BLaER1 treated with 17β-estradiol and CSF1 and Interleukin-3, amounts not matched to agents 10 nM and 100 nM (cell line): Measurements from ENCODE around the gene ACVR1.

ENCODE experiments used
- H3K27ac ChIP-seq, 11 experiments: shearing (Covaris generic); formaldehyde crosslinking; 2 replicates each; pipeline ENCODE4 v1.8.1; 2022
- H3K27me3 ChIP-seq, 11 experiments: shearing (Covaris generic); formaldehyde crosslinking; 2 replicates each; pipeline ENCODE4 v1.8.1; 2022
- H3K36me3 ChIP-seq, 11 experiments: shearing (Covaris generic); formaldehyde crosslinking; 2 replicates each; pipeline ENCODE4 v1.8.1; 2022
- H3K4me1 ChIP-seq, 10 experiments: shearing (Covaris generic); formaldehyde crosslinking; 2 replicates each; pipeline ENCODE4 v1.8.1; 2022
- H3K4me2 ChIP-seq, 11 experiments: shearing (Covaris generic); formaldehyde crosslinking; 2 replicates each; pipeline ENCODE4 v1.8.1; 2022
- H3K4me3 ChIP-seq, 10 experiments: shearing (Covaris generic); formaldehyde crosslinking; 2 replicates each; pipeline ENCODE4 v1.8.1; 2022
- H3K9ac ChIP-seq, 11 experiments: shearing (Covaris generic); formaldehyde crosslinking; 2 replicates each; pipeline ENCODE4 v1.8.1; 2022
- H3K9me3 ChIP-seq, 11 experiments: shearing (Covaris generic); formaldehyde crosslinking; replicated peaks in 1 of 11; 2 replicates each; pipeline ENCODE4 v1.8.1; 2022
- H4K20me1 ChIP-seq, 11 experiments: shearing (Covaris generic); formaldehyde crosslinking; 2 replicates each; pipeline ENCODE4 v1.8.1; 2022
- Cebpa-rat ChIP-seq, 11 experiments: shearing (Covaris generic); IDR thresholded peaks; 2 replicates each; pipeline ENCODE4 v1.8.1; 2022

ACVR1 gene

DNA sequence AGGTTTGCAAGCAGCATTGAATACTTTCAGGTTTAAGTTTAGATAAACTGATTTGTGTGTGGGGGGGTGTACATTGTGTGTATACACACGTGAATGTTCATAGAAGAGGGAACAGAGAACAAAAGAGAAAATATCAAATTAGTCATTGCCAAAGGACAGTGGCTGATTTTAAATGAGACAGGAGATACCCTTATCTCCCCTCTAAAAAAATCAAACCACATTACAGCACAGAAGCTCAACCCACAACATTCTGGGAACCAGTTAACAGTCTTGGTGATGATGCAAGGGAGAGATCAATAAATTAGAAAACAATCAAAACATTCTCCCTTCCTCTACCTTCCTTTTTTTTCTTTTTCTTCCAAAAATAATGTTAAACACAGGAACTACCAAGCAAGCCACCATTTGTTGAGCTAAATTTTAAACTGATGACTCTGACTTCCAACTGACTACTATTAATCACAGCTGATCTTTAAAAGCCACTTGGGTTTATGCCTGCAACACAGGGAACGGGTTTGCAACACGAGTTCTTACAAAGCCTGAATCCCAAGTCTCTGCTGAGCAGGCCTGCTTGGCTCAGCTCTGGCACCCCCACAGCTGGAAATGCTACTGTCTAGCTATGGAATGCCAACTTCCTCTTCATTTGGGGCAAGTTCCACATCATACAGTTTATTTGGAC is 128.3 kb downstream of the ACVR1 start:
- Histone ChIP-seq H3K4me1 (peaks cover 11 to 21% (median 16%) of the 10 kb centered on the region in 10 experiments; a peak in 19 of 20 replicates), H3K4me2 (peak overlapping the region; percentile 2 to 48 (median 23); a peak in 17 of 22 replicates), H3K27ac (no peak overlapping the region), H3K9ac (no peak overlapping the region), H3K36me3 (peaks cover 7 to 76% (median 22%) of the 10 kb centered on the region in 11 experiments; a peak in 18 of 22 replicates), H3K4me3 (no peak overlapping the region), H3K27me3 (no peaks in the 10 kb centered on the region), H3K9me3 (peaks cover 0 to 8% (median 0%) of the 10 kb centered on the region in 11 experiments; a peak in 2 of 22 replicates), H4K20me1 (no peaks in the 10 kb centered on the region)
- no peak for TF ChIP-seq Cebpa-rat (IDR thresholded peaks at IDR 0.05)

DNA sequence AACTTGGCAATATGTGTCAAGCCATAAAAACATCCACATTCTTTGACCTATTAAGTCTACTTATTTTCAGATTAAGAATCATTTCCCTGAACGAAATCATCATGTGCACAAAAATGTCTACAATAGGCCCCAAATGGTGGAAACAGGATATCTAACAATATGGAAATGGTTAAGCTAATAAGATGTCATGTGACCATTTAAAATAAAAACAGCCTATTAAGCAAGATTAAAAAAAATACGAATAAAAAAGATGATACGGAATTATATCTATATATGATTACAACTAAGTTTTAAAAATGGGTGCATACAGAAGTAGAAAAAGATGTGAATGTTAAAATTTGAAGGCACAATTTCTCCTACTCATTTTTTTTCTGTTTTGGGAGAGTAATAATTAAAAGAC is 128.8 kb downstream of the ACVR1 start:
- Histone ChIP-seq H4K20me1 (no peaks in the 10 kb centered on the region), H3K9ac (no peak overlapping the region)
- no peak for TF ChIP-seq Cebpa-rat (IDR thresholded peaks at IDR 0.05)

DNA sequence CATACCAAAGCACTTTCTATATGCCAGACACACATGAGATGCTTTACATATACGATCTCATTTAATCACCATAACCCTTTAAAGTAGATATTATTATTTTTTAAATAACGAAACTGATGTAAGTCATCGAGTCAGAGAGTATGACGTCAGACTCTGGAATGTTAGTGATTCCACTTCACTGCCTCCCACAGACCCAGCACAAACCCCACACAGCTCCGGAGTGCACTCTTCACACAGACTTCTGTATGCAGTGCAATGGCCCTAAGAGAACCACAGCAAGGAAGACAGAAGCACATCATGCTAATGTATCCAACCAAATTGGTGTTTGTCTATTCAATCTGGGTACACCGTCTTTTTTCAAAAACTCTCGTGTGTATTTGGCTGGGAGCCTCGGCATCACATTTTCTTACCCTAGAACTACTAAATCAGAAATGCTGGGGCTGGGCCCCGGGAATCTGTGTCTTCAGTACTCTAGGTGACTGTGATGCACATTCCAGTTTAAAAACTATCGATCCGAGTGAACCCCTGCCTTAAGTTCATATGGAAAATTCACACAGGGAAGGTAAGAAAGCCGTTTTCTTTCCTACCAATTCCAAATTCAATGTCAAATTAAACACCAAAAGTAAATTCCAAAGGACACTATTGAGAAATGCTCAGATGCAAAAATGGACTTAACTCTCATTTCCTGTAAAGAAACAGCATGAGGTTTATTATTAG is 129.7 kb downstream of the ACVR1 start:
- Histone ChIP-seq H4K20me1 (no peaks in the 10 kb centered on the region), H3K27ac (no peak overlapping the region), H3K27me3 (no peaks in the 10 kb centered on the region), H3K4me2 (no peak overlapping the region), H3K9ac (no peak overlapping the region), H3K4me3 (no peak overlapping the region), H3K36me3 (peaks cover 5 to 71% (median 15%) of the 10 kb centered on the region in 11 experiments; a peak in 18 of 22 replicates), H3K9me3 (peaks cover 0 to 7% (median 0%) of the 10 kb centered on the region in 11 experiments; a peak in 1 of 22 replicates), H3K4me1 (peaks cover 11 to 21% (median 14%) of the 10 kb centered on the region in 10 experiments; a peak in 19 of 20 replicates)
- no peak for TF ChIP-seq Cebpa-rat (IDR thresholded peaks at IDR 0.05)

More for the DNA sequence above, 128.8 kb downstream of the ACVR1 start:
- Histone ChIP-seq H3K4me2 (peak overlapping the region in 2 of 11 experiments; percentile 39 to 48; a peak in 2 of 22 replicates), H3K36me3 (peaks cover 7 to 76% (median 22%) of the 10 kb centered on the region in 11 experiments; a peak in 18 of 22 replicates), H3K27ac (no peak overlapping the region), H3K4me3 (no peak overlapping the region), H3K9me3 (peaks cover 0 to 8% (median 0%) of the 10 kb centered on the region in 11 experiments; a peak in 2 of 22 replicates), H3K27me3 (no peaks in the 10 kb centered on the region), H3K4me1 (peaks cover 11 to 21% (median 16%) of the 10 kb centered on the region in 10 experiments; a peak in 19 of 20 replicates)

DNA sequence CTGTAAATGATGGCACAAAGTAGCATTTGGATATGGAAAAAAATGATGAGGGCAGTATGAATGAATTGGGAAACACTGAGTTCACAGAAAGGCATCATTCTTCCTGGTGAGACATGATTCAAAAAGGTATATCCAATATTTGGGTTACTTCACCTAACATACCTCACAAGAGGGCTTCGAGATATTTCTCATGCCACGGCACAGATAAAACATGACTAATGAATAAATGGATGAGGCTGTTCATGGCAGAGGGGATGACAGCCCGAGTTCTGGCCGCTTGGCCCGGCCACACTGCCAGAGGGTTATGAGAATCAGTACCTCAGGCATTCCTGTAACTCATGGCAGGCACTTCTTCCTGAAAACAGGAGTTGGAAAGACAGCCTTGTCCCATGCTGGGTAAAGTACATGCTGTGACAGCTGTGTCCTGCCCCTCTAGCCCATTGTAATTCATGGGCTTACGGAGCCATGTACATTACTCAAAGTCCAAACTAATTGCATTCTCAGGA is 131.5 kb downstream of the ACVR1 start:
- Histone ChIP-seq H3K4me1 (peaks cover 11 to 21% (median 14%) of the 10 kb centered on the region in 10 experiments; a peak in 19 of 20 replicates), H4K20me1 (no peaks in the 10 kb centered on the region), H3K36me3 (peaks cover 0 to 68% (median 2%) of the 10 kb centered on the region in 11 experiments; a peak in 9 of 22 replicates), H3K4me2 (no peak overlapping the region), H3K9me3 (no peaks in the 10 kb centered on the region), H3K27me3 (no peaks in the 10 kb centered on the region), H3K4me3 (no peak overlapping the region), H3K9ac (no peak overlapping the region), H3K27ac (no peak overlapping the region)
- no peak for TF ChIP-seq Cebpa-rat (IDR thresholded peaks at IDR 0.05)

DNA sequence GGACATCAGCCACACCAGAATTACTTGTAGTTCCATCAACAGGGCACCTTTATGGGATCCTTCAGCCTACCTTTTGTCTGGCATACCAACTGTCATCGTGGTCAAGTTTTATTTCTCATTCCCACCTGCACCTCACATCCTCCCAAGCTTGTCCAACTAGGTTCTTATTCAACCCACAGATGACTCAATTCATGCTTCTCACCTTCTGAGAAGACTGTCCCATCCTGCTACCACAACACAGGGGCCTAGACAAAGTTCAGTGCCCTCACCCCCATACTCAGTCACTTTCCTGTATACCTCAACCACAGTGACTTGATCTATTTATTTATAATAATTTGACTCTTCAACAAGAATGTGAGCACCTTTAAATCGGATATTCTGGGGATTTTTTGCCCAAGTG is 133.1 kb downstream of the ACVR1 start:
- Histone ChIP-seq H3K4me3 (no peak overlapping the region), H3K9me3 (no peaks in the 10 kb centered on the region), H3K9ac (no peak overlapping the region), H3K4me1 (peaks cover 4 to 7% (median 5%) of the 10 kb centered on the region in 10 experiments; a peak in 18 of 20 replicates), H3K36me3 (peaks cover 0 to 73% (median 2%) of the 10 kb centered on the region in 11 experiments; a peak in 11 of 22 replicates), H4K20me1 (no peaks in the 10 kb centered on the region), H3K4me2 (no peak overlapping the region), H3K27me3 (no peaks in the 10 kb centered on the region), H3K27ac (no peak overlapping the region)
- TF ChIP-seq Cebpa-rat (IDR thresholded peaks at IDR 0.05) = no peak

DNA sequence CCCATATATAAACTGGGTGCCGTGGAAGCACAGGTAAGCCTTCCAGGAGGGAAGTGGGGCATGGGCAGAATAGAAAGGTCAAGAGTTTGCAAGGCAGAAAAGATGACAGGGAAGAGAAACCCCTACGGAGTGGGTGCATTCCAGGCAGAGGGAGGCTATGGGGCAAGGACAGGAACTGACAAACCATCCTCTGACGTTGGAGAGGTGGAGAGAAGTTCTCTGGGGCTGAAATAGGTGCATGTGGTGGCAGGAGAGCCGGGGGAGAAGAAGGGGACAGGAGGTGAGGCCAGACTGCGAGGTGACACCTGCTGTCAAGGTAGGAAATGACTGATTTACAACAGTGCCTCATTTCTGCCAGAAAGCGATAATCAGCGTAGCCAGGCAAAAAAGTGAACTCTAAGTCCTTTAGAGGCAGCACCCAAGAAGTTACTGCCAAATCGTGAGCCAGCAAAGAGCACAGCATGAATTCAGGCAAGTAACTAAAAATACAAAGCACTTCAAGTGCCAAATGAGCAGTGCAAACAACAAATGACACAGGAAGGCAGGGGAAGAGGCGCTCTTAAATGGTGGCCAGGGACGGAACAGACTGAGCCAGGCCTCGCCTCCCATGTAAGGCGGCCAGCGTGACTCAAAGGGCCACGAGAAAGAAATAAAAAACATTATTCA is 134.2 kb downstream of the ACVR1 start:
- H3K4me2 ChIP-seq = no peak overlapping the region
- TF ChIP-seq Cebpa-rat (IDR thresholded peaks at IDR 0.05) = no peak
- no peaks in the 10 kb centered on the region for H3K27me3 ChIP-seq
- H3K27ac ChIP-seq = no peak overlapping the region
- H3K9me3 ChIP-seq = no peaks in the 10 kb centered on the region
- H3K9ac ChIP-seq = no peak overlapping the region
- H4K20me1 ChIP-seq = no peaks in the 10 kb centered on the region
- H3K36me3 ChIP-seq = peaks cover 7 to 80% (median 13%) of the 10 kb centered on the region in 11 experiments; a peak in 19 of 22 replicates
- no peak overlapping the region for H3K4me3 ChIP-seq
- H3K4me1 ChIP-seq = no peaks in the 10 kb centered on the region

DNA sequence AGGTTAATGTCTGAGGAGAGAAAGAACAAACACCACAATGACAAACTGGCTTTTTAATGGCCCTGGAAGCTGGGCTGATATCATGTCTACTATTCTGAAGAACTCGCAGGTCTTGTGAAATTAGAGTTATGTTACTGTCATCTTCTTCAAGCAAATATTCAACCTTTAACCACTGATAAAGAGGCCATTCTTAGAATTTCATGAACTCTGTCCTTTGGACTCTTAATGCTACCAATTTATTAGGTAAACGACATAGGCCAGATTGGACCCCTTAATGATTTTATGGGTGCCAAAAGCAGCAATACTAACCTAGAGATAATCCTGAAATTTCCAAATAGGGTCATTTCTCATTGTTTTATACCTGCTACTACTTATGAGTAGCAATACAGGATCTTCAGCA is 138.5 kb downstream of the ACVR1 start:
- Histone ChIP-seq H3K4me3 (no peak overlapping the region), H3K27ac (no peak overlapping the region), H3K4me1 (no peaks in the 10 kb centered on the region), H3K4me2 (no peak overlapping the region), H4K20me1 (no peaks in the 10 kb centered on the region), H3K9me3 (peaks cover 0 to 2% (median 0%) of the 10 kb centered on the region in 11 experiments; a peak in 1 of 22 replicates), H3K27me3 (no peaks in the 10 kb centered on the region), H3K36me3 (peaks cover 9 to 86% (median 29%) of the 10 kb centered on the region in 11 experiments; a peak in 20 of 22 replicates), H3K9ac (no peak overlapping the region)
- TF ChIP-seq Cebpa-rat (IDR thresholded peaks at IDR 0.05) = no peak

DNA sequence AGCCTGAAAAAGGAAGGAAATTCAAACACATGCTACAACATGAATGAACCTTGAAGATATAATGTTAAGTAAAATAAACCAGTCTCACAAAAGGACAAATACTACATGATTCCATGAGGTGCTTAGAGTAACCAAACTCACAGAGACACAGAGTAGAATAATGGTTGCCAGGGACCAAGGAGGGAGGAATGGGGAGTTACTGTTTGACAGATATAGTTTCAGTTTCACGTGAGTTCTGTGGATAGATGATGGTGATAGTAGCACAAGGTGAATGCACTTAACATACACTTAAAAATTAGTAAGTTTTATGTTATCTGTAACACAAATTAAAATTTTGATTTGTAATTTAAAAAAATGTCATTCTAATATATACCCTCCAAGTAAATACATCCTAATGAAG is 140.6 kb downstream of the ACVR1 start:
- H3K9ac ChIP-seq = no peak overlapping the region
- H3K4me1 ChIP-seq = no peaks in the 10 kb centered on the region
- H3K9me3 ChIP-seq = peaks cover 0 to 12% (median 4%) of the 10 kb centered on the region in 11 experiments; a peak in 9 of 22 replicates
- no peak overlapping the region for H3K27ac ChIP-seq
- H3K4me2 ChIP-seq = no peak overlapping the region
- peaks cover 9 to 86% (median 29%) of the 10 kb centered on the region in 11 experiments; a peak in 20 of 22 replicates for H3K36me3 ChIP-seq
- no peaks in the 10 kb centered on the region for H4K20me1 ChIP-seq
- H3K4me3 ChIP-seq = no peak overlapping the region
- no peaks in the 10 kb centered on the region for H3K27me3 ChIP-seq
- no peak for TF ChIP-seq Cebpa-rat (IDR thresholded peaks at IDR 0.05)
